GM19328 (cell line): ENCODE data around the gene TTC19.
"Not testable (repeated sequence)": the region's sequence is repeated elsewhere in the genome, so short reads cannot be mapped to it uniquely, and the experiment has no call there.

Source experiments
- ATAC-seq: cut with Tn5 transposase; IDR thresholded peaks from one replicate; pipeline ENCODE4 v1.9.1; 2021; ENCODE audit warnings: mild to moderate bottlenecking, moderate library complexity; ENCODE audit not compliant: unreplicated experiment

The TTC19 gene

DNA sequence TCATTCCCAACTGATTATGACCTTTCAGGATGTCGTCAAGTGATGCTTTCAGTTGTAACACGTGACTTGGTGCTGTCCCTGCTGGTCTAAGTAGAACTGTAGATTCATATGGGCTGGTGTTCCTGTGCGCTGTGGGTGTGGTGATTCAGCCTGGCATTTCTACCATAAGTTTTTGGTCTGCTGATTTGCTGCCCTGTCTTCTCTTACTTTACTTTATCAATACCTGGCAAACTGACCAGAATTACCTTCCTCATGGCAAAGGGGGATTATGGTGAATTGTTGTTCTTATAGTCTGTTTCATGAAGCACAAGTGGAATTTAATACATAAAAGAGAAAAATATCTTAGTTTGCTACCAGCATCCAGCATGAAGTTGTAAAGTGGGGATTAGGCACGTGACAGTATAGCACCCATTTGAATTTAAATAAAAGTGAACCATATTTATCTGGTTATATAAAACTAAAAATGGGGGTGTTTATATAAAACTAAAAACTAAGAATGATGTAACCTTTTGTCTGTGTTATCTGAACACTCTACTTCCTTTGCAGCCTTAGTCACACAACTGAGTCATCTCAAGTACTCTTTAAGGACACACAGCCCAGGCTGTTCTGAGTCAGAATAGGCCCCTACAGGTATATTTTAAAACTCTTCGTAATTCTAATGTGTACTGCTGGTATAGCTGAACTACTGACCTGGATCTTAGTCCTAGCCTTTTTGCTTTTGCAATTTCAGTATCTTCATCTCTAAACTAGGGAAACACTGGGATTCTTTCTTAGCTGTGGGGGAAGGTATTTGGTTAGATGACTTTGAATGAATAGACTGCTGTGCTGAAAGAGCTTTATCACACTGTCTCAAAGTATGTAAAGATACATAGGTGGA is 28.3 kb downstream of the TTC19 start:
- peak; percentile 65 for ATAC-seq

DNA sequence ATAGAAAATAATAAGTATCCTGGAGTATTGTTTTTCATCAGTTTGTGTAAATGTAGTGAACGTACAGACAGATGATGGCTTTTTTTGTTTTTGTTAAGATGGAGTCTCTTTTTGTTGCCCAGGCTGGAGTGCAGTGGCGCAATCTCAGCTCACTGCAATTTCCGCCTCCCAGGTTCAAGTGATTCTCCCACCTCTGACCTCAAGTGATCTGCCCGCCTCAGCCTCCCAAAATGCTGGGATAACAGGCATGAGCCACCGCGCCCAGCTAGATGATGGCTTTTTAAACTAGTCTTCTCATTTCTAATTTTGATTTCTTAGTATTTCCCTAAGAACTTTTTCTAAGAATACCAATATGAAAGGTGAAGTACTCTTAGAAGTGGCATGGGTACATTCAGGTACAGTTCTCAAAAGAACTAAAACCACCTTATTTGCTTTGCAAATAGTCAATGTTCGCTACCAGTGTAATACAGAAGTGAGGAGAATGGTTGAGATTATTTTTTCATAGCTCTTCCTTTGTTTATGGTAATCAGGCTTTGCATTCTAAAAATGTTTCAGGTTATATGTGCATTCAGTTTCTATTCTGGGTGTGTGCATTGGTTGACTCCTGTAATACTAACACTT is 34.2 kb downstream of the TTC19 start:
- ATAC-seq = no peak

DNA sequence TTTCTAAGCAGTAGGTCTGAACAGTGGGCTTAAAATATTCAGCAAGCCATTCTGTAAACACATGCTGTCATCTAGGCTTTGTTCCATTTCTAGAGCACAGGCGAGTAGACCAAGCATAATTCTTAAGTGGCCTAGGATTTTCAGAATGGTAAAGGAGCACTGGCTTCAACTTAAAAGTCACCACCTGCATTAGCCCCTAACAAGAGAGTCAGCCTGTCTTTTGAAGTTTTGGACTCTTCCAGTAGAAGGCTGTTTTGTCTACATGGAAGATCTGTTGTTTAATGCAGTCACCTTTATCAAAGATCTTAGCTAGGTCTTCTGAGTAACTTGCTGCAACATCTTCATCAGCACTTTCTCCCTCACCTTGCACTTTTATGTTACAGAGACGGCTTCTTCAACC is 36.6 kb downstream of the TTC19 start:
- ATAC-seq = no peak

DNA sequence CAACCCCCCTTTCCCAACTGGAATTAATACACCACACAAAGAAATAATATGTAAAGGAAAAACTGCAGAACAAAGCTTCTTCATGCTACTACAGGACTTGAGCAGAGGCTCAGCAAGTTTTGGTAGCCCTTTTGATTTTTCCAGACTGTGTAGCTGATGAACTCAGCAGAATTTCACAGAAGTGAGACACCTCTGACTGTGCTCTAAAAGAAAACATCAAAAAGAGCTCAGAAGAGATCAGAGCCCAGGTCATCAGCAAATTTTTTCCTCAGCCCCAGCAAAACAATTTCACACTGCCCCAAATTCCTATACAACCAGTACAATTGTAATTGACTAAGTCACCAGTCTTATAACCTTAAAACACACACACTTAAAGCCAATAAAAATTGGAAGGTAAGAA is 38.0 kb downstream of the TTC19 start:
- ATAC-seq = no peak

DNA sequence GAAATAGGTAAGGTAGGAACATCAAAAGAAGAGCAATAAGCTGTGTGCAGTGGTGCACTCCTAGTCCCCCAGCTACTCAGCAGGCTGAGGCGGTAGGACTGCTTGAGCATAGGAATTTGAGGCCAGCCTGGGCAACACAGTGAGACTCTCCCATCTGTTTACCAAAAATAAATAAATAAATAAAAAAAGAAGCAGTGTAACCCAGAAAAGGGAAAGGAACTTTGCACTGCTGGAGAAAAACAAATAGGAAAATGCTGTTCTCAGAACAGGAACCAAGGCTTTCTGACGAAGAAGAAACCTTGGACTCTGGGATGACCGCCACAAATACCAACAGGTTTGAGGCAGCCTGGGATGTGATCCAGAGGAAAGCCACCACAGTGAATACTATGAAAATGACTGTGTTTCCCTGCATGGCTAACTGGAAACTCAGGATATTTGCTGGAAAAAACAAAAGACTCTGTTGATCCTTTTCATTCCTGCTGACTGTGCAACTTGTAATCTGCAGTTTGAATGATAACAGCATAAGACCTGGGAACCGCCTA is 41.2 kb downstream of the TTC19 start:
- no peak for ATAC-seq

DNA sequence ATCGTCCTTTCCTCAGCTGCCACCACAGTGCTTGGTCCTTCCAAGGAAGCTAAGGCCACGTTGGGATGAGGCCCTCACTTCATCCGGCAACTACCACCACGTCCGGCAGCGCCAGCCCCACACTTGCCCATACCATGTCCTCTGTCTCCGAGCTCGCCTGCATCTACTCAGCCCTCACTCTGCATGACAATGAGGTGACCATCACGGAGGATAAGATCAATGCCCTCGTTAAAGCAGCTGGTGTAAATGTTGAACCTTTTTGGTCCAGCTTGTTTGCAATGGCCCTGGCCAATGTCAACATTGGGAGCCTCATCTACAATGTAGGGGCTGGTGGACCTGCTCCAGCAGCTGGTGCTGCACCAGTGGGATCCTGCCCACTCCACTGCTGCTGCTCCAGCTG is 44.9 kb downstream of the TTC19 start:
- ATAC-seq = no peak

DNA sequence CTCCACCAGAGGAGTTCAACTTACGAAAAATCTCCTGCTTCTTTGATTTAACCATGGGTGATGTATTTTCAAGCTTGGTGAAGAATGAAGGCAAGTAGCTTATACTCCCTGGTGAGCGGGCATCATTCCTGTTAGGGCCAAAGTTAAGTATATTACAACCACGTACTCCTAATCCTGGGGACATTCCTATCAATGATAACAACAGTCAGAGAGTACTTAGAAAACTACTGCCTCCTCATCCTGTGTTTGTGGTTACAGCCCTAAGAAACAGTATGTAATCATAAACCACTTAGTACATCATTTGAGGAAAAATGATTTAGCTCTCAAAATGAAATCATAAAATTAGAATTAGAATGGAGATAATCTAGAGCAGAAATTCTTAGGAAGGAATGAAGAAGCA is 47.3 kb downstream of the TTC19 start:
- ATAC-seq = no peak

DNA sequence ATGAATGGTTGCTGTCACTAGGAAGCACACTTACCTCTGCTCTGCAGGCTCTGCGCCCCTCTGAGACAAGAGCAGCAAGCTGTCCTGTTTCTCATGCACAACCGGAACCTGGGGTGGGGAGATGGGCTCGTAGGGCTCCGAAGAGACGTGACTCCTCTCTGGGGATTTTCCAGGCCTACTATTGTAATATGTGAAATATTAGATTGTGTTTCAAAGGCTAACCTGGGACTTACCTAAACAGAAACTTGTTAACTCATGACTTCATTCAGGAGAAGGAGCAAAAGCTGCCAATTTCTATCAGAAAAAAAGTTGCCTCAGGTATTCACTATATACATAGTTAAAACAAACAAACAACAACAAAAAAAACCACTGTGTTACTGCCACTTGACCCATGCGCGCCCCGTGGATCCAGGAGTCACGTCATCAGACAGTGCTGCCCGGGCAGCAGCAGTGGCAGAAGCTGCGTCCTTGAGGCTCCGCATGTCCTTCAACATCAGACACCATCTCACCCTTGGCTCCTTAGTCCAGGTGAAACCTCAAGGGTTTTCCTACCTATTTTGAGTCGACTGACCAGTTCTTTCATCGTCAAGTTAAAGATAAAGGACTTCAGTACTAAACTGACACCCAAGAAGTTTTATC is 49.3 kb downstream of the TTC19 start:
- no peak for ATAC-seq

DNA sequence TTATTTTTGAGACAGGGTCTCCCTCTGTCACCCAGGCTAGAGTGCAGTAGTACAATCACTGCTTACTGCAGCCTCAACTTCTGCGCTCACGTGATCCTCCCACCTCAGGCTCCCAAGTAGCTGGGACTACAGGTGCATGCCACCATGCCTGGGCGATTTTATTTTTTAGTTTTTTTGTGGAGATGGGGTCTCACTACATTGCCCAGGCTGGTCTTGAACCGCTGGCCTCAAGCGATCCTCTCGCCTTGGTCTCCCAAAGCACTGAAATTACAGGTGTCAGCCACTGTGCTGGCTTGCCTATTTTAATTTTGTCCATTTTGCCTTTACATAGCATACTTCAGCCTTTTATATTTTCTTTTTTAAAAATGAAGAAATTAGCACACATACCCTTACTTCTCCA is 51.2 kb downstream of the TTC19 start:
- ATAC-seq = no peak

DNA sequence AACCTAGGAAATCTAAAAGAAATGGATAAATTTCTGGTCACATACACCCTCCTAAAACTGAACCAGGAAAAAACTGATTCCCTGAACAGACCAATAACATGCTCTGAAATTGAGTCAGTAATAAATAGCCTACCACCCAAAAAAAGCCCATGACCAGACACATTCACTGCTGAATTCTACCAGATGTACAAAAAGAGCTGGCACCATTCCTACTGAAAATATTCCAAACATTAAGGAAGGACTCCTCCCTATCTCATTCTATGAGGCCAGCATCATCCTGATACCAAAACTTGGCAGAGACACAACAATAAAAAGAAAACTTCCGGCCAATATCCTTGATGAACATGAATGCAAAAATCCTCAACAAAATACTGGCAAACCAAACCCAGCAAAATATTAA is 52.9 kb downstream of the TTC19 start:
- ATAC-seq = no peak

DNA sequence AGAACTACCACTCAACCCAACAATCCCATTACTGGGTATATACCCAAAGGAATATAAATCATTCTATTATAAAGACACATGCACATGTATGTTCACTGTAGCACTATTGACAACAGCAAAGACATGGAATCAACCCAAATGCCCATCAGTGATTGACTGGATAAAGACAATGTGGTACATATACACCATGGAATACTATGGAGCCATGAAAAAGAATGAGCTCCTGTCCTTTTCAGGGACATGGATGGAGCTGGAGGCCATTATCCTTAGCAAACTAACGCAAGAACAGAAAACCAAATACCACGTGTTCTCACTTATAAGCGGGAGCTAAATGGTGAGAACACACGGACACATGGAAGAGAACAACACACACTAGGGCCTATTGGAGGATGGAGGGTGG is 55.5 kb downstream of the TTC19 start:
- ATAC-seq = not testable (repeated sequence)

DNA sequence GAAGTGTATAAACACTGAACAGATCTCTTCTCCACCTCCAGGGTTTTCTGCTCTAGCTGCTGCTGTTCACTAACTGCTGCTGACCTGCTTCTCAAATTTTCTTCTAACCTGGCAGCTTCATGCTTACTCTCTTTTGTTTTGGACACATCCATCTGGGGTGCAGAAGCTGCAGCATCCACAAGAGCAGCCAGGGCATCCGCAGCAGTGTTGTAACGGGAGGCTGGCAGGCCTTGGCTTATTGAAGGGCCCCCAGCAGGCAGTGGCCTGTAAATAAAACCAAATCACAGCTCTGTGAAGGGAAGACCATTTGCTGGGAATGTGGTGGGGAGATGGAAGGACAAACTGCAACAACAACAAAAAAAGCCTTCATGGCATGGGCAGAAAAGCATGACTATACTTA is 62.0 kb downstream of the TTC19 start:
- no peak for ATAC-seq

DNA sequence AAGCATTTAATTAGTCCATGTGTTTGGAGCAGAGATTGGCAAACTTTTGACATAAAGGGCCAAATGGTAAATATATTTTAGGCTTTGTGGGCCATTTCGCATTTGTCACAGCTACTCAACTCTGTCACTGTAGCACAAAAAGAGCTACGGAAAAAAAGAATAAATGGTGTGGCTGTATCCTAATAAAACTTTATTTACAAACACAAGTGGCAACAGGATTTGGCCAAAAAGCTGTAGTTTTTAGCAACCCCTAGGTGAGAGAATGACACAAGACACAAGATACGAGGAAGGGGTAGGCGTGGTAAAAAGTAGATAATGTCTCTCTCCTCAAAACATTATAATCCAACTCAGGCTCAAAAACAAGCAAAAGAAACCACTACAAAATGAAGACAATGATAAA is 66.5 kb downstream of the TTC19 start:
- no peak for ATAC-seq

DNA sequence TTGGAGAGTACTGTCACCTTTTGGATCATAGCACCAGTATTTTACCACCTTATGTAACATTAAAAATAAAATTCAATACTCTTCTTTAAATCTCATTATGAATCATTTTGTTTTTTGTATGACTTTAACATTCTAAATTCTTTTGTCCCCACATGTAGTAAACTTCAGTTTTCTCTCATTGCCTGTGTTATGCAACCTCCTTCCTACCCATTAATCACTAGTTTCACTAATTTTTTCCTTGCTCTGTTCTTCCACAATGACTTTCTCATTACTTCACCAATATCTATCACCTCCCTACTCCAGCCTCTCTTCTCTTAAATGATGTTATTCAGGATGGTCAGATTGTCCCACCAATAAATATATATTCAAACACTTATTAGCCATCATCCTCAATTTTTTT is 68.7 kb downstream of the TTC19 start:
- no peak for ATAC-seq

DNA sequence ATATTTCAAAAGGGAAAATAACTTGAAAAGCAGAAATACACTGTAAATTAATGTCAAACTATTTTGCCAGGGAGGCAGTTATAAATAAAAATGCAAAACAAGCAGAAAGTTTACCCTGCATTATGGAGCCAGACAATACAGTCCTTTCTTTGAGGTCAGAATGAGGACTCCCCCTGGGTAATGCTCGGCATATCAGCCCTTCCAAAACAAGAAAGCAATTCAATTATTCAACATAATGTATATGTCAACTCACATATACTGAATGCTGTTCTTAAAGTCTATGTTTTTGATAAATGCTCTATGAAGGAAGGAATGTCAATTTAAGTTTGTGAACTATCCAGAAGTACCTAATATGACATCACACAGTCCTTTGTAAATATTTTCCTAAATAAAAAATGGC is 72.4 kb downstream of the TTC19 start:
- no peak for ATAC-seq

DNA sequence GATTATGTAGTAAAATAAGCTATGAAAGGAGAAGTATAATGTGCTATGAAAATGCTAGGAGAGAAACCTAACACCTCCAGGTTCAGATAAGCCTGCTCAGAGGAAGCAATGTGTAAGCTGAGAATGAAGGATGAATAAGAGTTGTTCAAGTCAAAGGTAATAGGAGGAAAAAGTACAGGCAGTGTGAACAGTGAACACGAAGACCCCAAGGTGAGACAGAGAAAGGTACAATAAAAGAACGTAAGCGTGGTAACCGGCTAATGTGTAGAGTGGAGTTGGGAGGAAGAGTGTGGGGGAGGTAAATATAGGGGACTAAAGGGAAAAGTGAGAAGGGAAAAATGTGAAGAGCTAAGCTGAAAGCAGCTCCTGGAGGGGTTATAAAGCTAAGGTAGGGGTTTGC is 74.2 kb downstream of the TTC19 start:
- no peak for ATAC-seq

DNA sequence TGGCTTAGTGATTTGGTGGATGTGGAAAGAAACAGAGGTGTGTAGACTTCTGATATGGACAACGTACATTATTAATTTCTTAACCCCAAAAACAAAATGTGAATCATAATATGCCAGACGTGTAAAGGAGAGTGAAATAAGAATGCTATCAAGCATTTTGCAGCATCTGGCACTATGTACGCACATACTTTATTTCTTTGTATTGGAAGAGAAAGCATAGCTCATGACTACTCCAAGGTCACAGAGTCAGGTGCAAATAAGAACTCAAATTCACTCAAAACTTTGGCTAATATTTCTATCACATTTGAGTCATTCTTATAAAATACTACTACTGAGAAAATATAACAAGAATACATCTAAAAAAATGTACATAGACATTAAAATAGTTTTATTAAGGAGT is 74.8 kb downstream of the TTC19 start:
- no peak for ATAC-seq

DNA sequence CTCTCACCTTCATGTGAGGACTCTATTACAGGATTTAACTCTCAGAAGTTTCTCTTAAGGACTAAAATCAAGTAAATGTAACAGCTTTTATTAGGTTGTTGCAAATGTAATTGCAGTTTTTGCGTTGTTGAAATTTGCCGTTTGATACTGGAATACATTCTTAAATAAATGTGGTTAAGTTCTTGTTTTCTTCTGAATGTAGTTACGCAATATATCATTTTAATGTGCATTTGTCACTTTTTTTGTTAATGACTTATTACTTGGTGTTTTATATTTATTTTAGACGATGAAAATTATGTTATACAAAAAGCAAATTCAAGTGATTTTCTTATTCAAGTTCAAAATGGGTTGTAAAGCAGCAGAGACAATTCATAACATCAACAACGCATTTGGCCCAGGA is 76.3 kb downstream of the TTC19 start:
- no peak for ATAC-seq
